ENCODE results near the gene EHMT1.

EHMT1 gene

DNA sequence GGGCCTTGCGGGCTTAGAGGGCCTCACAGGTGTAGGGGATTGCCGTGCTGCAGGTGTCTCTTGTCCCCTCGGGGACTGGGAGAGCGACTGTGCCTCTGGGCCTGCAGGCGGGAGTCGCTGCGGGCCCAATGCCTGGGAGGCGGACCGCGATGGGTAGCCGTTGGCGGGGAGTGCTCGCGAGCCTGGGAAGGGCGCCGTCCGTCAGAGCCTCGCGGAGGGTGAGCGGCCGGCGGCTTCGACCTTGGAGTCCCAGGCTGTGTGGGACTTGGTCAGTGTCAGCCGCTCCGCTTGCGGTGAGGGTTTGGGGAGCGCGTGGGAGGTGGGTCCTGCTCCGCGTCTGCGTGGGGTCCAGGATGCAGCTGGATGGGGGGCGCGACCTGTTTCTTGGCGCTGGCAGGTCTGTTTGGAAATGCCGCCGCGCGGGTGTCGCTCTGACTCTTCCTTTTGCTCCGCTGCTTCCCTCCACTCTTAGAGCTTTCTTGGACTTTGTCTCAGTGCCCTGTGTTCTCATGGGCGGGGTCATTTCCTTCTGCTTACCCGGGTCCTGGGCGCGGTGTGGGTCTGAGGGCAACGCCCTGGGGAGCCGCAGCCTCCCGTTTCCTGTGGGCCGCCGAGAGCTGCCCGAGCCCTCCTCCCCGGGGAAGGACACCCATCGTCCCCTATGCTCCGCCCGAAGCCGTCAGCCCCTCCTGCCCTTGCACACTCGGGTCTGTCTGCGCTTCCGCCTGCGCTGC lies 169.9 kb downstream of the EHMT1 start:
- Histone ChIP-seq H3K27me3 (replicated peaks; ENCODE audit: control insufficient read depth, insufficient read depth, low read length, poor library complexity, severe bottlenecking) (no peaks in the 10 kb centered on the region), H3K27ac (ENCODE audit: insufficient read depth, low read length, poor library complexity, severe bottlenecking) (no peak overlapping the region), H3K9me3 (ENCODE audit: control insufficient read depth, low read length) (no peaks in the 10 kb centered on the region), H3K4me1 (ENCODE audit: control insufficient read depth, insufficient read depth, low read length, poor library complexity, severe bottlenecking) (no peaks in the 10 kb centered on the region), H3K36me3 (ENCODE audit: control insufficient read depth, insufficient read depth, low read length) (peaks cover 38% of the 10 kb centered on the region), H3K4me3 (ENCODE audit: insufficient read depth, low read depth, low read length, poor library complexity, severe bottlenecking) (no peak overlapping the region)
- DNase-seq, result no peak

GRCh38 chr9:137789295-137789895 lies 170.6 kb downstream of the EHMT1 start:
- Histone ChIP-seq H3K4me3 (ENCODE audit: insufficient read depth, low read depth, low read length, poor library complexity, severe bottlenecking) (no peak overlapping the region), H3K27me3 (replicated peaks; ENCODE audit: control insufficient read depth, insufficient read depth, low read length, poor library complexity, severe bottlenecking) (no peaks in the 10 kb centered on the region), H3K36me3 (ENCODE audit: control insufficient read depth, insufficient read depth, low read length) (peaks cover 34% of the 10 kb centered on the region), H3K4me1 (ENCODE audit: control insufficient read depth, insufficient read depth, low read length, poor library complexity, severe bottlenecking) (no peaks in the 10 kb centered on the region), H3K9me3 (ENCODE audit: control insufficient read depth, low read length) (no peaks in the 10 kb centered on the region), H3K27ac (ENCODE audit: insufficient read depth, low read length, poor library complexity, severe bottlenecking) (no peak overlapping the region)
- no peak for DNase-seq

GRCh38 chr9:137791947-137792346 lies 173.1 kb downstream of the EHMT1 start:
- no peaks in the 10 kb centered on the region for H3K9me3 ChIP-seq (ENCODE audit: control insufficient read depth, low read length)
- no peak overlapping the region for H3K4me3 ChIP-seq (ENCODE audit: insufficient read depth, low read depth, low read length, poor library complexity, severe bottlenecking)
- no peaks in the 10 kb centered on the region for H3K27me3 ChIP-seq (replicated peaks; ENCODE audit: control insufficient read depth, insufficient read depth, low read length, poor library complexity, severe bottlenecking)
- DNase-seq, result no peak
- H3K27ac ChIP-seq (ENCODE audit: insufficient read depth, low read length, poor library complexity, severe bottlenecking), result no peak overlapping the region
- no peaks in the 10 kb centered on the region for H3K4me1 ChIP-seq (ENCODE audit: control insufficient read depth, insufficient read depth, low read length, poor library complexity, severe bottlenecking)
- H3K36me3 ChIP-seq (ENCODE audit: control insufficient read depth, insufficient read depth, low read length), result peaks cover 36% of the 10 kb centered on the region

- peaks cover 43% of the 10 kb centered on the region for H3K36me3 ChIP-seq (ENCODE audit: control insufficient read depth, insufficient read depth, low read length)
- no peak for DNase-seq
- no peaks in the 10 kb centered on the region for H3K4me1 ChIP-seq (ENCODE audit: control insufficient read depth, insufficient read depth, low read length, poor library complexity, severe bottlenecking)
- H3K27me3 ChIP-seq (replicated peaks; ENCODE audit: control insufficient read depth, insufficient read depth, low read length, poor library complexity, severe bottlenecking), result no peaks in the 10 kb centered on the region
- H3K27ac ChIP-seq (ENCODE audit: insufficient read depth, low read length, poor library complexity, severe bottlenecking), result no peak overlapping the region
- H3K9me3 ChIP-seq (ENCODE audit: control insufficient read depth, low read length), result no peaks in the 10 kb centered on the region
- no peak overlapping the region for H3K4me3 ChIP-seq (ENCODE audit: insufficient read depth, low read depth, low read length, poor library complexity, severe bottlenecking)
These were observed 174.5 kb downstream of the EHMT1 start for GRCh38 chr9:137793196-137793841.

- no peak for DNase-seq
- no peaks in the 10 kb centered on the region for H3K27me3 ChIP-seq (replicated peaks; ENCODE audit: control insufficient read depth, insufficient read depth, low read length, poor library complexity, severe bottlenecking)
- H3K27ac ChIP-seq (ENCODE audit: insufficient read depth, low read length, poor library complexity, severe bottlenecking), result no peak overlapping the region
- H3K4me1 ChIP-seq (ENCODE audit: control insufficient read depth, insufficient read depth, low read length, poor library complexity, severe bottlenecking), result no peaks in the 10 kb centered on the region
- H3K36me3 ChIP-seq (ENCODE audit: control insufficient read depth, insufficient read depth, low read length), result peaks cover 61% of the 10 kb centered on the region
- H3K9me3 ChIP-seq (ENCODE audit: control insufficient read depth, low read length), result no peaks in the 10 kb centered on the region
- H3K4me3 ChIP-seq (ENCODE audit: insufficient read depth, low read depth, low read length, poor library complexity, severe bottlenecking), result no peak overlapping the region
These were observed 176.4 kb downstream of the EHMT1 start for GRCh38 chr9:137795156-137795666.

DNA sequence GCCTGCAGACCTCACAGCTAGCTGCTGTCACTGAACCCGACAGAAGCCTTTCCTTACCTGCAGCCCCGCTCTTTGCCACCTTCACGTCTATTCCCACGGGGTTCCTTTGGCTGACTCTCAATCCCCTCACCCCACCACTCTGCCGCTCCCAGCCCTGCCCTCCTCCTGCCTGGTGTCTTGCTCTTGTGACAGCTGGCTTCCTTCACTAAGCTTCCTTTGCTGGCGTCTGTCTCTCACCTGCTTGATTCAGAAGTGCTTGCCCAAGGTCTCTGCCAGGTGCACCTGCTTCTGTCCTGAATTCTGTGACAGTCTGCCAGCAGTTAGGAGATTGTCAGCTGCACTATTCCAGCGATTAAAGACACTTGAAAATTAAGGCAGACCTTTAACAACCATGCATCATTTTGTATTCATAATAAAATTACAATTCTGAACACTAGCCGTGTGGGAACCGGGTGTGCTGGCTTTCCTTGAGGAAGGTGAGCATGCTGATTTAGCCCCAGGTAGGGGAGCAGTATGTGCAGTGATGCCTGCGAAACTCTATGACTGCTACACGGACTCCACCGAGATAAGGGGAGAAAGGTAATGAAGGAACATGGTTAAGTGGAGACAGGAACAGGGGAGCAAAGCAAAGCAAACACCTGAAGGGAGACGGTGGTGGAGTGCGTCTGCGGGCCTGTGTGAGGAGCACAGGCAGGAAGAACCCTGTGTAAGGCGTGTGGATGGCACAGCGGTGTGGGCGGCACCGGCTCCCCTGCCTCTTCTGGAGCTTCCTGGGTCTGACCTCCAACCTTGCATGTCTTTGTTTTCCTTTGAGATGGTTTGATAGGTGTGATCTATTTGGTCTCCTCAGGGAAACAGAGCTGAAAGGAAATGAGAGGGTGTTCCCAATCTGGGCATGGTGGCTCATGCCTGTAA lies 178.7 kb downstream of the EHMT1 start:
- no peaks in the 10 kb centered on the region for H3K9me3 ChIP-seq (ENCODE audit: control insufficient read depth, low read length)
- no peaks in the 10 kb centered on the region for H3K4me1 ChIP-seq (ENCODE audit: control insufficient read depth, insufficient read depth, low read length, poor library complexity, severe bottlenecking)
- H3K36me3 ChIP-seq (ENCODE audit: control insufficient read depth, insufficient read depth, low read length), result peaks cover 75% of the 10 kb centered on the region
- no peak overlapping the region for H3K27ac ChIP-seq (ENCODE audit: insufficient read depth, low read length, poor library complexity, severe bottlenecking)
- no peaks in the 10 kb centered on the region for H3K27me3 ChIP-seq (replicated peaks; ENCODE audit: control insufficient read depth, insufficient read depth, low read length, poor library complexity, severe bottlenecking)
- H3K4me3 ChIP-seq (ENCODE audit: insufficient read depth, low read depth, low read length, poor library complexity, severe bottlenecking), result no peak overlapping the region
- no peak for DNase-seq

- no peaks in the 10 kb centered on the region for H3K4me1 ChIP-seq (ENCODE audit: control insufficient read depth, insufficient read depth, low read length, poor library complexity, severe bottlenecking)
- no peaks in the 10 kb centered on the region for H3K9me3 ChIP-seq (ENCODE audit: control insufficient read depth, low read length)
- no peak for DNase-seq
- H3K27me3 ChIP-seq (replicated peaks; ENCODE audit: control insufficient read depth, insufficient read depth, low read length, poor library complexity, severe bottlenecking), result no peaks in the 10 kb centered on the region
- H3K27ac ChIP-seq (ENCODE audit: insufficient read depth, low read length, poor library complexity, severe bottlenecking), result no peak overlapping the region
- peaks cover 74% of the 10 kb centered on the region for H3K36me3 ChIP-seq (ENCODE audit: control insufficient read depth, insufficient read depth, low read length)
- H3K4me3 ChIP-seq (ENCODE audit: insufficient read depth, low read depth, low read length, poor library complexity, severe bottlenecking), result no peak overlapping the region
These were observed 179.3 kb downstream of the EHMT1 start for GRCh38 chr9:137798142-137798541.

- Histone ChIP-seq H3K27me3 (replicated peaks; ENCODE audit: control insufficient read depth, insufficient read depth, low read length, poor library complexity, severe bottlenecking) (no peaks in the 10 kb centered on the region), H3K36me3 (ENCODE audit: control insufficient read depth, insufficient read depth, low read length) (peaks cover 67% of the 10 kb centered on the region), H3K4me3 (ENCODE audit: insufficient read depth, low read depth, low read length, poor library complexity, severe bottlenecking) (no peak overlapping the region), H3K27ac (ENCODE audit: insufficient read depth, low read length, poor library complexity, severe bottlenecking) (no peak overlapping the region), H3K9me3 (ENCODE audit: control insufficient read depth, low read length) (no peaks in the 10 kb centered on the region), H3K4me1 (ENCODE audit: control insufficient read depth, insufficient read depth, low read length, poor library complexity, severe bottlenecking) (no peaks in the 10 kb centered on the region)
- DNase-seq, result no peak
These were observed 180.3 kb downstream of the EHMT1 start for GRCh38 chr9:137798901-137799629.

- Histone ChIP-seq H3K27ac (ENCODE audit: insufficient read depth, low read length, poor library complexity, severe bottlenecking) (no peak overlapping the region), H3K9me3 (ENCODE audit: control insufficient read depth, low read length) (no peaks in the 10 kb centered on the region), H3K27me3 (replicated peaks; ENCODE audit: control insufficient read depth, insufficient read depth, low read length, poor library complexity, severe bottlenecking) (no peaks in the 10 kb centered on the region), H3K4me3 (ENCODE audit: insufficient read depth, low read depth, low read length, poor library complexity, severe bottlenecking) (no peak overlapping the region), H3K36me3 (ENCODE audit: control insufficient read depth, insufficient read depth, low read length) (peaks cover 65% of the 10 kb centered on the region), H3K4me1 (ENCODE audit: control insufficient read depth, insufficient read depth, low read length, poor library complexity, severe bottlenecking) (no peaks in the 10 kb centered on the region)
- DNase-seq, result no peak
These were observed 180.8 kb downstream of the EHMT1 start for GRCh38 chr9:137799630-137799983.

All from effector memory CD4-positive, alpha-beta T cell (primary cell).